OCI-LY3 (cell line): ENCODE data around the gene ASCL4.

ENCODE experiments used
- EZH2phosphoT487 ChIP-seq: fragments of 200-600 bp; shearing (Covaris generic); IDR thresholded peaks from 2 replicates; pipeline ENCODE4 v1.6.1; 2018; ENCODE audit warnings: antibody characterized with exemption, mixed run types, low read depth
- TF ChIP-seq, protein P1 (sequence below): fragments of 200-600, 300-600 bp; sonication (generic); IDR thresholded peaks from 2 replicates; pipeline ENCODE4 v1.5.1; 2014; ENCODE audit warnings: antibody characterized with exemption, low read length, low read depth

GRCh38 chr12:107788690-107789458 lies 14.4 kb downstream of the ASCL4 start:
- TF ChIP-seq, protein P1, sequence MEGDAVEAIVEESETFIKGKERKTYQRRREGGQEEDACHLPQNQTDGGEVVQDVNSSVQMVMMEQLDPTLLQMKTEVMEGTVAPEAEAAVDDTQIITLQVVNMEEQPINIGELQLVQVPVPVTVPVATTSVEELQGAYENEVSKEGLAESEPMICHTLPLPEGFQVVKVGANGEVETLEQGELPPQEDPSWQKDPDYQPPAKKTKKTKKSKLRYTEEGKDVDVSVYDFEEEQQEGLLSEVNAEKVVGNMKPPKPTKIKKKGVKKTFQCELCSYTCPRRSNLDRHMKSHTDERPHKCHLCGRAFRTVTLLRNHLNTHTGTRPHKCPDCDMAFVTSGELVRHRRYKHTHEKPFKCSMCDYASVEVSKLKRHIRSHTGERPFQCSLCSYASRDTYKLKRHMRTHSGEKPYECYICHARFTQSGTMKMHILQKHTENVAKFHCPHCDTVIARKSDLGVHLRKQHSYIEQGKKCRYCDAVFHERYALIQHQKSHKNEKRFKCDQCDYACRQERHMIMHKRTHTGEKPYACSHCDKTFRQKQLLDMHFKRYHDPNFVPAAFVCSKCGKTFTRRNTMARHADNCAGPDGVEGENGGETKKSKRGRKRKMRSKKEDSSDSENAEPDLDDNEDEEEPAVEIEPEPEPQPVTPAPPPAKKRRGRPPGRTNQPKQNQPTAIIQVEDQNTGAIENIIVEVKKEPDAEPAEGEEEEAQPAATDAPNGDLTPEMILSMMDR, result no peak
- TF ChIP-seq EZH2phosphoT487, result no peak
